Eye (tissue), 1 donor: ENCODE results near the gene TDG.
"Not testable (repeated sequence)": the region's sequence is repeated elsewhere in the genome, so short reads cannot be mapped to it uniquely, and the experiment has no call there.

ENCODE experiments used
- DNase-seq: peaks from one replicate; pipeline ENCODE4 v3.0.0-alpha.2; 2015

Gene TDG

DNA sequence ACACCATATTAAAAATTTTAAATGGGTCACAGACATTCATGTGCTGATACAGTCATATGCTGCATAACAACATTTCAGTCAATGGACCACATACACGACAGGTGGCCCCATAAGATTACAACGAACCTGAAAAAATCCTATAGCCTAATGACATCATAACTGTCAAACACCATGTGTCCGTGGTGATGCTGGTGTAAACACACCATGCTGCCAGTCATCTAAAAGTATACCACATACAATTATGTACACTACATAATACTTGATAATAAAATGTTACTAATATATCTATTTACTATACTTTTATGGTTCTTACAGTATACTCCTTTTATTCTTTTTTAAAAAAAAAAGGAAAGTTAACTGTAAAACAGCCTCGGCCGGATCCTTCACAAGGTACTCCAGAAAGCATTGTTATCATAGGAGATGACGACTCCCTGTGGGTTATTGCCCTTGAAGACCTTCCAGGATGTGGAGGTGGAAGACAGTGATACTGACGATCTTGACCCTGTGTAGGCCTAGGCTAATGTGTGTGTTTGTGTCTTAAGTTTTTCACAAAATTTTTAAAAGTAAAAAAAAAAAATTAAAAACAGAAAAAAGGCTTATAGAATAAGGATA is 5.0 kb upstream of the TDG start:
- DNase-seq, result no peak

DNA sequence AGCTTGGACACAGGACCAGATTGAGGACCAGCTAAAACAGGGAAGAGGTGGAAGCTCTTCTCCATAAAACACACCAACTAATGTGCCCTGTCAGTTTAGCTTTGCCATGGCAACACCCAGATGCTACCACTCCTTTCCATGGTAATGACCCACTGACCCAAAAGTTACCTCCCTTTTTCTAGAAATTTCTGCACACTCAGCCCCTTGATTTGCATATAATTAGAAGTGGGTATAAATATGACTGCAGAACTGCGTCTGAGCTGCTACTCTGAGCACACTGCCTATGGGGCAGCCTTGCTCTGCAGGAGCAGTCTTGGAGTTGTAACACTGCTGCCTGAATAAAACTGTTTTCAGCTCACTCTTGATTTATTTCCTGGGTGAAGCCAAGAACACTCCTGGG is 3.2 kb upstream of the TDG start:
- peak; percentile 15 for DNase-seq

DNA sequence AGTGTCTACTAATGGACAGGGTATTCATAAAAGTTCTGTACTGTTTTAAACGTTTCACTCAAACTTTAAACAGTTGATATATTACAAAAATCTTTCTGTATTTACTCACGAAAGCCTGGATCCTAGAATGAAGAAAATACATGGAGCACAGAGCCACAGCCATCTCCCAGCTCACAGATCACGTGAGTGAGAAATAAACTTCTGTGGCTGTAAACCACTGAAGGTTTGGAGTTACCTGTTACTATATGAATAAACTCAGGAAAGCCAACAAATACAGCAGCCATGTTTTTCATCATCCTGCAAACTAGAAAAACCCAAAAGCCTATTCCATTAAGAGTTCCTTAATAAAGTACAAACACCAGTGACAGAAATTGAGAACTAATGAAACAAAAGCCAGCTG is 867 bp upstream of the TDG start:
- DNase-seq, result no peak

DNA sequence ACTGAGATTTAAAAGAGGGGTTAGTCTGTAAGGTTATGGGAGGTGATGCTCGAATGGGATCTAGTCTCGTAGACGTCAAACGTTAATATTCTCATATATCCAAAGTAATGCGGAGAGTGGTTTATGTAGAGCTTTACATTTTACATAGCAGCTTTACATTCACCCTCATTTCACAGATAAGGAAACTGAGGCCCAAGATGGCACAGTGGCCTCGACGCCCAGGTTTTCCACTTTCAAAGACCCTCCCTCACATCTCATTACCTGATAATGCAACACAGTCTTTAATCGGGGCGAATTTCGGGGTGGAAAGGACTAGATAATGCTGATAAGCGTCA is 450 bp upstream of the TDG start:
- DNase-seq, result no peak

DNA sequence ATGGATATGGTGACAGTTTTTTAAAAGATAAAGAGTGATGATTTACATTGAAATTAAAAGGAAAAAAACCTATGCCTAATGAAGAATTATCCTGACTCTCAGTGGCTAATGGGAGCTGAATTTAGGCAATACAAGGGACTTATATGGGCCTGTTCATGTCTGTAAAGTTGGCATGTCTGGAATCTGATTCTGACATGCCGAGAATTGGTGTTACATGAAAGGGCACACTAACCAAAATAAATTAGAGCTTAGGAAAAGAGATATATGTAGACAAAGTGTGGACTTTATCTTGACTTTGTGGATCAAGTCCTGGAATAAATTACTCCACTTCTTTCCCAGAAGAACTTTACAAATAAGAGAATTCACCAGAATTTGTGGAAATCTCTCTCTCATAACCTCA is 1.1 kb downstream of the TDG start:
- no peak for DNase-seq

DNA sequence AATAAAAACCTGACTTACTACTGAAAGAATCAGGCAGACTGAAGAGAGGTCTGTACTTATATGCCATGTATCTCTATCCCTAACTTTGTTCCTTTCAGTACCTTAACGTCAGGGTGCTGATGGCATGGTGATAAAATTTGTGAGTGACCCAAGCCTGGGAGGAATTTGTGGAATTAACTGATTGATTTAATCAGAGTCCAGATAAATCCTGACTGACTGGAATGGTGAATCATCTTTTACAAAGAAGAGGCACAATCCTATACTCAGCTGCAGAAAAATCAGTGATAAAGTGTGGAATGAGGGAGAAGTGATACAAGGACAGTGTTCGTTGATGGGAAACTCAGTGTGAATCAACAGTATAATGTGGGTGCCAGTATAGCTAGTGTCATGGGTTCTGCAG is 3.7 kb downstream of the TDG start:
- no peak for DNase-seq

DNA sequence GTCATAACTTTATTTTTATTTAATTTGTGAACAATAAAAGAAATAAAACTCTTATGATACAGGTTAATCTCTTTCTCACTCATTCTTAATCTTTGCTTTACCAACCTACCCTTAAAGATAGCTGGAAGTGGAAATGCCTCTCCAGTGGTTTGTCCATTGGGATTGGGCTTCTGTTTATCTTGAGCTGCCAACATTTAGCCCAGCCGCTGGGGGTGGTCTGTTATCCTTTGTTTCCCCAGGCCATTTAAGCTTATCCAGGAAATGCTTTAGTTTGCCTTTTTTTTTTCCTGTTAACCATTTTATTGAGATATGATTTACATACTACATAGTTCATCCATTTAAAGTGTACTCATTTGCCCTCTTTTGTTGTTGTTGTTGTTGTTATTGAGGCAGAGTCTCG is 8.2 kb downstream of the TDG start:
- no peak for DNase-seq

DNA sequence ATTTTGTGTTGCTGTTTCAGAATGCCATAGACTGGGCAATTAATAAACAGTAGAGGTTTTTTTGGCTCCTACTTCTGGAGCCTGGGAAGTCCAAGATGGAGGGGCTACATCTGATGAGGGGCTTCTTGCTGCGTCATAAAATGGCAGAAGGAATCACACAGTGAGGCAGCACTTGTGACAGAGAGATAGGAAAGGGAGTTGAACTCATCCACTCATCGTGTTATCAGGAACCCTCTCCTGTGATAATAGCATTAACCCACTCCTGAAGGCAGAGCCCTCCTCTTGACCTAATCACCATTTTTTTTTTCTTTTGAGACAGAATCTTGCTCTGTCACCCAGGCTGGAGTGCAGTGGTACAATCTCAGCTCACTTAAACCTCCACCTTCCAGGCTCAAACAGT is 9.7 kb downstream of the TDG start:
- DNase-seq, result no peak

DNA sequence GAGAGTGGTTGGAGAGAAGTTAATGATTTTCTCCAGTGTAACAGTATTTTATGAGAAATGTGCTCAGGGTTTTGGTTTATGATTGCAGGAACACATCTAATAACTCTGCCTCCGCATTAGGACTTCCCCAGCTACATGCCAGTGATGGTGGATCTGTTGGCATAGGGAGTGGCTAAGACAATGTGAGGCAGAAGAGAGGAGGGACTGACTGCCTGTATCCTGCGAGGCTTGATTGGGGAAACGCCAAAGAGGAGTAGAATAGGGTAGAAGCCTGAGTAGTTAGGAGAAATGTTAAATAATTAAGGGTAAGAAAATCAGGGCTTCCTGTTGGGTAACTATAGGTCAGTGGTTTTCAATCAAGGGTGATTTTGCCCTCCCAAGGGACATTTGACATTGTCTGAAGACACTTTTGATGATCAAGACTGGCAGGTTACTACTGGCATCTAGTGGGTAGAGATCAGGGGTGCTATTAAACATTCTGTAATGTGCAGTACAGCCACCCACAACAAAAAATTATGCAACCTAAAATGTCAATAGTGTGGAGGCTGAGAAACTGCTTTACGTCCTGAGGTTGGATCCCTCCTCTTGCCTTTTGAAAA is 12.8 kb downstream of the TDG start:
- no peak for DNase-seq

DNA sequence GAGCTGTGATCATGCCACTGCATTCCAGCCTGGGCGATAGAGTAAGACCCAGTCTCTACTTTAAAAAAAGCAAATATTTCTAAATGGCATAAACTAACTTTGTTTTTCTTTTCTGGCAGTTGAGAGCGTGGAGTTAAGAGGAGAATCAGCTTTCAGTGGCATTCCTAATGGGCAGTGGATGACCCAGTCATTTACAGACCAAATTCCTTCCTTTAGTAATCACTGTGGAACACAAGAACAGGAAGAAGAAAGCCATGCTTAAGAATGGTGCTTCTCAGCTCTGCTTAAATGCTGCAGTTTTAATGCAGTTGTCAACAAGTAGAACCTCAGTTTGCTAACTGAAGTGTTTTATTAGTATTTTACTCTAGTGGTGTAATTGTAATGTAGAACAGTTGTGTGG is 21.2 kb downstream of the TDG start:
- DNase-seq, result peak; percentile 28

DNA sequence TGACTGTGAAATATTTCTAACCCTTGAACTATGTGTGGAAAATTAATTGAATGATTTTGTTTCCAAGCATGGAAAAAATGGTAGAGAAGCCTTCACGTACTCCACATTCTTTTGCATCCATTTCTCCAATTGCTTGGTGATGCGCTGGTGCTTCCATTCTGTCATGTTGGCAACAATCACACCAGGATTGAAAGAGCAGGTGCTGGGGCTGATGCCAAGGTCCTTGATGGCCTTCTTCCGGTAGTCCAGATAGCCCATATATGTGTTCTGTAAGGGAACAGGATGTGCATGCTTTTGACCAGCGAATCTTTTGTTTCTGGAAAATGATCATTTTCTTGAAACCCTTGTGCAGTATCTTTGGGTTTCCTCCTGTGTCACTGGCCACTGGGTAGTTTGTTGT is 28.6 kb downstream of the TDG start:
- DNase-seq, result no peak

DNA sequence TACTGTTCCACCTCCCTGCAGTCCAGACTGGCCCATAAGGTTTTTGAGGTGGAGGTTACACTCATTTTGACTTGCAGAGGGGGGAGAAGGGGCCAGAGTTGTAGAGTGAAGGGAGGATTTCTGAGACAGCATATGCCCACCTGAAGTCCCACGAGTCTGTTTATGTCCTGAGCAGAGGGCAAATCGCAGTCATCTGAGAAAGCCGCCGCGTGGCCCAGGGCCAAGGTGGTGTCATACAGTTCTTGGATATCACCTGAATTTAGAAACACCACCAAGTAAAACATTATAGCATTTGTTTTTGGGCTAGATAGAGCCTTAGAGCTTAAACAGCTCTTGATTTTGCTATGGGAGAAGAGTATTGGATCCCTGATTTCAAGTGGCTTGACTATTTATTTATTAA is 30.9 kb downstream of the TDG start:
- no peak for DNase-seq

DNA sequence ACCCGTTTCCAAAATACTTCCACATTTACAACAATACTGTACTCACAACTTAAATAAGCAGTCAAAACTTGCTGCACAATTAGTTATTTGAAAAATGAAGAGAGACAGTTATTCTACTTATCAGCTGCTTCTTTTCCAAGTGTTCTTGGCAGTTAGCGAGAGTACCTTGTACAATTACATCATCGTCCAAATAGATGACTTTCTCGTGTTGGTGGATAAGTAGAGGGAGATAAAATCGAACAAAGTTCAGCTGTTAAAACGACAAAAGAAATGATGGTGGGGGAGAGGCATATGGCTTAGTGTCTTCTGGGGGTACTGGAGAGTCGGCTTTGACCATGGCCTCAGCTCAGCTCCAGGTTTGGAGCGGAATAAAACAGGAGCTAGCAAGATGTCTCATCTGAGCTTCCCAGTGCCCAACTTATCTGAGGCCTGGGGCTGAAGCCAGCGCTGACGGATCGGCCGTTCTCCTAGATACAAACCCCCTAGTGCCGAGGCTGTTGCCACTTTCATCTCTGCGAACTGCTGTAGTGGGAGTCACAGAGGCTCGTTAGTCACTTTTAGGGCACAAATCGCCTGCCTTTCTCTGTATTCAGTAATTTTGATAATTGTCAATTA is 31.7 kb downstream of the TDG start:
- DNase-seq, result peak; percentile 23

DNA sequence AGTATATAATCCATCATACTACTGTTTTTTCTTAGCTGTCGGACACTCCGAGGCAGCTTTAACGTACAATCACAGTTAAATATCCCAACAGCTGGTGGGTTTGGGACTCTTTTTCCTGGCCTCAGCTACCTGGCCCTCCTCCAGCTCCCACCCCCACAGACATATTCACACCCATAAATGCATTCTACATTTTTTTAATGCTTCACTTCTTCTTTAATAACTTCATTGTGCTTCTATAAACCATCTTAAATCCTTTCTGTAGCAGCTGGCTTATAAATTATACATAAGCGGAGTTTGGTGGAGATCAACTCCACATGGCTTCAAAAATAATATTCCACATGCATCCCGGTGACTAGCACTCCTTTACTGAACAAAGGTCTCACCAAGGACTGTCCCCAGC is 33.3 kb downstream of the TDG start:
- DNase-seq, result peak; percentile 54

DNA sequence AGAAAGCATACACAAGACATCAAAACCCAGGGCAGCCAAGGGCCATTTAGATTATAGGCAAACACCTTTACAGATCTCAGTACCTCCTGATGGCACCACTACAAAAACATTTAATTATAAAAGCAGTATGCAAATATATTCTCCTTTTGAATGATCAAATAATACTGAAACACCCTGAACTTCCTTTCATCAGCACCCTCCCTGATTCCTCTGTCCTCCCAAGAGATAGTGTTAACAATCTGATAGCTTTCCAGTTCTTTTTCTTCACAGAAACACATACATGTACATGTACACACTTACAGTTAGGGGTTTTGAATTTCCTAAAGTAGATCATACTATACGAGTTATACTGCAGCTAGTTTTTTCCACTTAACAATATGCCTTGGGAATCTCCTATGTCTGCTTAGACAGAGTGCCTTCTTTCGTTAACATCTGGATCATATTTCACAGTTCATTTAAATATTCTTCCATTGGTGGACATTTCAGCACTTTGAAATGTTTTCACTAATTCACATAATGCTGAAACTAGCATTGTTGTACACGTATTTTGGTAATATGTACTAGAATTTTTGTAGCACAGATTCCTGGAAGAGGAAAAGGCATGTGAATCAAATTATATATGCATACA is 35.2 kb downstream of the TDG start:
- no peak for DNase-seq

DNA sequence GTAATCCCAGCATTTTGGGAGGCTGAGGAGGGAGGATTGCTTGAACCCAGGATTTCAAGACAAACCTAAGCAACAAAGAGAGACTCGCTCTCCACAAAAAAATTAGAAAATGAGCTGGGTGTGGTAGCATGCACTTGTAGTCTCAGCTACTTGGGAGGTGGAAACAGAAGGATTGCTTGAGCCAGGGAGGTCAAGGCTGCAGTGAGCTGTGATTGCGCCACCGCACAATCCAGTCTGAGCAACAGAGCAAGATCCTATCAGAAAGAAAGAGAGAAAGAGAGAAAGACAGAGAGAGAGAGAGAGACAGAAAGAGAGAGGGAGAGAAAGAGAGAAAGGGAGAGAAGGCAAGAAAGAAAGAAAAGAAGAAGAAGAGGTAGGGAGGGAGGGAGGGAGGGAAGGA is 37.0 kb downstream of the TDG start:
- no peak for DNase-seq

DNA sequence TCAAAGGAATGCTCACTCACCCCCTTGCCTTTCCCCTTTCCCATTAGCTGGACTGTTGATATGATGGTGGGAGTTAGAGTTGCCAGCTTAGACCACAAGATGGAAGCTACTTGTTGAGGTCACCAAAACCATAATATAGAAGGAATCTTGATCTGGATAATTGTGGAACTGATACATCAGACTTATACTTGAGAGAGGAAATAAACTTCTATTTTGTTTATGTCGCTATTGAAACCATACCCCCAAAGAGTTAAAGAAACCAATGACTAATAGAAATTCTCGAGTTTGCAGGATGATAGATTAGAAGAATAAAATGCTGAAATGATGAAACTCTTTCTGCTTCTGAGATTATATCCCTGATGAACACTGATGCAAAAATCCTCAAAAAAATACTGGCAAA is 37.9 kb downstream of the TDG start:
- no peak for DNase-seq

DNA sequence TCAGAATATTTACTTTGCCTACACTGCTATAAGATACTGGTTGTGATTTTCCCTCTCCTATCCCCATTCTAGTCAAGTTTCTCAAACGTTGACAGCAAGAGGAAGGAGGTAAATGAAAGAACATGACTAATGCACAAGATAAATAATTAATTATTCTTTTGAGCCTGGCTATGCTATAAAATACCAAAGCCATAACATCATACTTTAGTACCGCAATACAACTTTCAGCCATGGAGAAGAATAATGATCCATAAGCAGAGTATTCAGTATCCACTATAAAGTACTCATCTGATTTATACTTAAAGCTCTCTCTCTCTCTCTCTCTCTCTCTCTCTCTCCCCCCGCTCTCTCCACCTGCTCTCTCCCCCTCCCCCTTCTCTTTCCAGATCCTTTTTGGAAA is 41.3 kb downstream of the TDG start:
- no peak for DNase-seq

DNA sequence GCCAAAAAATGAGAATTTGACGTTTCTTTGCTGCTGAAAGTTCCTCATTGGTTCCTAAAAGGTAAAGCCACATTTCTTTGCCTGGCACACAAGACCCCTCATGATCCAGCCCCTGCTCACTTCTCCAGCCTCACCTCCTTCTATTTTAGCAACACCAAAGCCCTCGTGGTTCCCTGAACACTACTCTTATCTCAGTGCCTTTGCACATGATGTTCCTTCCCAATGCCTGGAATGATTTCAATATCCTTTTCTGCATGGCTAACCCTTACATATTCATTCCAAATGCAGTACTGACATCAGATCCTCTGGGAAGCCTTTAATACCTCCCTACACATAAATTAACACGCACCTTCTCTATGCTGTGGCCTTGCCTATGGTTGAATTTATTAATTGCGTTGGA is 44.4 kb downstream of the TDG start:
- no peak for DNase-seq

DNA sequence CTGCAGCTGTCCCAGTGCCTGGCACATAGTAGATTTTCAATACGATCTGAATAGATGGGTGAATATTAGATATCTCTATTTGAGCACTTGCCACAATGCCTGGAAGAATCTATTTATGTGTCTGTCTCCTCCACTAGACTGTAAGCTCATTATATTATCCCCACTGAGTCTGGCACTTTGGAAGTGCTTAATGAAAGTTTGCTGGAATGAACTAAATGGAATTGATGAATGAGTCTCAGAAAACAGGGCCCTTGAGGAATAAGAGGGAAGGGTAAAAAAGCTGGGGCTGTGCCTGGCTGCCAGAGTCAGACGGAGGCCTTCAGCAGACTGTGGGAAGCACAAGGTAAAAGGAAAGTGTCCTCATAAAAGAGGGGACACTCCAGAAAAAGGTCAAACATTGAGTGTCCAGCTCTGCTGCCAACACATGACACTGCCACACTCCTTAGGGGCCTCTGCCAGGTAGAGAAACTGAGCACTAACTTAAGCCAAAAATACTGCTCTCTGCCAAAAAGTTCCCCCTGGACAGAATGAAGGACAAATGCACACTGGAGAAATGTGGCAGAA is 45.0 kb downstream of the TDG start:
- DNase-seq, result no peak

DNA sequence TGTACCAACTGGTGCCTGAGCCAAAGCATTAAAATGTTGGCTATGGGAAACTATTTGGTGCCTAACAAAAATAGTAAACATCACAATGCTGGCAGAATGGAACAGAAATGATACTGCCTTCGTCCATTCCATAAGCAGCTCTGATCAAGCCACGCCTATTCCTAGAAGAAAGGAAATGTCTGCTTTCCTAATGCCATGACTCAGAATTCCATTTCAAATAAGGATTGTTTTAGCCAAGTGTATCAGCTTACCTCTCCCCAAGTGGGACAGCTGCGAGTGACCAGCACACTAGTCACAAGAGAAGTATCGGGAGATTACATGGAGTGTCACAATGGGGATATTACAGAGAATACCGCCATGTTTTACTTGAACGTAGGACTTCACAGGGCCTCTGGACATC is 45.6 kb downstream of the TDG start:
- DNase-seq, result no peak

DNA sequence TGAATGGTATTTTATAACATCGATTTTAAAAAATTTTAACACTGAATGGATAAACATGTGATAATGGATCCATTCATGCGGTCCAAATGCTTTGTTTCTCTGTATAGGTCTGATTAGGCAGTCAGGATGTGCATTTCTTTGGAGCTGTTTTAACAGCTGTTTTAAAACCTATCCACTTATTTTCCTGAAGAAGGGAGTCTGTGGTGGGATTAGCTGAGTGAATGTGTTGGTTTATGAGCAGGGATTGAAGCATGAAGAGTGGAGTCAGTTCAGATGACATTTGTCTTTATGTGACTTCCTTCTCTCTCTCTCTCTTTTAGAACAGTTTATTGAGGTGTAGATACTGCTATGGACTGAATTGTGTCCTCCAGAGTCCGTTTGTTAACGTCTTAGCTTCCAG is 46.7 kb downstream of the TDG start:
- no peak for DNase-seq

DNA sequence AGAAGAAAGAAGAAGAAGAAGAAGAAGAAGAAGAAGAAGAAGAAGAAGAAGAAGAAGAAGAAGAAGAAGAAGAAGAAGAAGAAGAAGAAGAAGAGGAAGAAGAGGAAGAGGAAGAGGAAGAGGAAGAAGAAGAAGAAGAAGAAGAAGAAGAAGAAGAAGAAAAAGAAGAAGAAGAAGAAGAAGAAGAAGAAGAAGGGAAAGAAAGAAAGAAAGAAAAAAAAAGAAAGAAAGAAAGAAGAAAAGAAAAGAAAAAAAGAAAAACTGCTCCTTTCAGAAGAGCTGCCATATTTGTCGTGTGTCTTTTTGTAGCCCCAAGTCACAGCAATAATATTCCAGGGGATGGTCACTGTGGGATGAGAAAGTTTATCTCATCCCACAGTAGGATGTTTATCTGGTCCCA is 56.2 kb downstream of the TDG start:
- DNase-seq, result not testable (repeated sequence)

DNA sequence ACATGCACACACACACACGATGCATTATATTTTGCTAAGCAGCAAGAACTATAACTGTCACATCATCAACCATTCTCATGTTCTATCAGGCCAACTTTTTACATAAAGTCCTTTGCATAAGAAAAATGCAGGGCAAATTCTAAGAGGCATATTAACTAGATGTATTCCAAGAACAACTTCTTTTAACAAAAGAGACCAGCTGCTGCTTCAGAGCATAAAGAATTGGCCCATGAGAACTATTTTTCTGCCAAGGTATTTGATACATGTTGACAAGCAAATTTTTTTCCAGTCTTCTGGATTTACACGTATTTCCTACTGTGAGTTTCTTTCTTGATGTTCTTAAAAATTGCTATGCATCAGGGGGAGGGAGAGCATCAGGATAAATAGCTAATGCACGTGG is 57.1 kb downstream of the TDG start:
- DNase-seq, result no peak
